ENCODE data around the gene ARRDC4.

GRCh38 chr15:97981058-97981457, 20.6 kb downstream of the ARRDC4 start:
- TF ChIP-seq, protein P1, sequence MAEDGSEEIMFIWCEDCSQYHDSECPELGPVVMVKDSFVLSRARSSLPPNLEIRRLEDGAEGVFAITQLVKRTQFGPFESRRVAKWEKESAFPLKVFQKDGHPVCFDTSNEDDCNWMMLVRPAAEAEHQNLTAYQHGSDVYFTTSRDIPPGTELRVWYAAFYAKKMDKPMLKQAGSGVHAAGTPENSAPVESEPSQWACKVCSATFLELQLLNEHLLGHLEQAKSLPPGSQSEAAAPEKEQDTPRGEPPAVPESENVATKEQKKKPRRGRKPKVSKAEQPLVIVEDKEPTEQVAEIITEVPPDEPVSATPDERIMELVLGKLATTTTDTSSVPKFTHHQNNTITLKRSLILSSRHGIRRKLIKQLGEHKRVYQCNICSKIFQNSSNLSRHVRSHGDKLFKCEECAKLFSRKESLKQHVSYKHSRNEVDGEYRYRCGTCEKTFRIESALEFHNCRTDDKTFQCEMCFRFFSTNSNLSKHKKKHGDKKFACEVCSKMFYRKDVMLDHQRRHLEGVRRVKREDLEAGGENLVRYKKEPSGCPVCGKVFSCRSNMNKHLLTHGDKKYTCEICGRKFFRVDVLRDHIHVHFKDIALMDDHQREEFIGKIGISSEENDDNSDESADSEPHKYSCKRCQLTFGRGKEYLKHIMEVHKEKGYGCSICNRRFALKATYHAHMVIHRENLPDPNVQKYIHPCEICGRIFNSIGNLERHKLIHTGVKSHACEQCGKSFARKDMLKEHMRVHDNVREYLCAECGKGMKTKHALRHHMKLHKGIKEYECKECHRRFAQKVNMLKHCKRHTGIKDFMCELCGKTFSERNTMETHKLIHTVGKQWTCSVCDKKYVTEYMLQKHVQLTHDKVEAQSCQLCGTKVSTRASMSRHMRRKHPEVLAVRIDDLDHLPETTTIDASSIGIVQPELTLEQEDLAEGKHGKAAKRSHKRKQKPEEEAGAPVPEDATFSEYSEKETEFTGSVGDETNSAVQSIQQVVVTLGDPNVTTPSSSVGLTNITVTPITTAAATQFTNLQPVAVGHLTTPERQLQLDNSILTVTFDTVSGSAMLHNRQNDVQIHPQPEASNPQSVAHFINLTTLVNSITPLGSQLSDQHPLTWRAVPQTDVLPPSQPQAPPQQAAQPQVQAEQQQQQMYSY (CRISPR knock-in tag; IDR thresholded peaks at IDR 0.05) = no peak
- TF ChIP-seq CTCF (IDR thresholded peaks at IDR 0.05) (no peak), NR2C2 (CRISPR knock-in tag; IDR thresholded peaks at IDR 0.05) (no peak), CREM (CRISPR knock-in tag; IDR thresholded peaks at IDR 0.05) (no peak), TCF7 (CRISPR knock-in tag; IDR thresholded peaks at IDR 0.05; ENCODE audit: low read depth) (no peak), ZNF416 (CRISPR knock-in tag; IDR thresholded peaks at IDR 0.05) (no peak), NR1H2 (CRISPR knock-in tag; IDR thresholded peaks at IDR 0.05) (no peak), NFE2L1 (CRISPR knock-in tag; IDR thresholded peaks at IDR 0.05) (no peak), ESRRA (CRISPR knock-in tag; IDR thresholded peaks at IDR 0.05; ENCODE audit: borderline replicate concordance) (no peak), CBFB (CRISPR knock-in tag; IDR thresholded peaks at IDR 0.05; ENCODE audit: low read depth) (no peak)
- TF ChIP-seq, protein P2, sequence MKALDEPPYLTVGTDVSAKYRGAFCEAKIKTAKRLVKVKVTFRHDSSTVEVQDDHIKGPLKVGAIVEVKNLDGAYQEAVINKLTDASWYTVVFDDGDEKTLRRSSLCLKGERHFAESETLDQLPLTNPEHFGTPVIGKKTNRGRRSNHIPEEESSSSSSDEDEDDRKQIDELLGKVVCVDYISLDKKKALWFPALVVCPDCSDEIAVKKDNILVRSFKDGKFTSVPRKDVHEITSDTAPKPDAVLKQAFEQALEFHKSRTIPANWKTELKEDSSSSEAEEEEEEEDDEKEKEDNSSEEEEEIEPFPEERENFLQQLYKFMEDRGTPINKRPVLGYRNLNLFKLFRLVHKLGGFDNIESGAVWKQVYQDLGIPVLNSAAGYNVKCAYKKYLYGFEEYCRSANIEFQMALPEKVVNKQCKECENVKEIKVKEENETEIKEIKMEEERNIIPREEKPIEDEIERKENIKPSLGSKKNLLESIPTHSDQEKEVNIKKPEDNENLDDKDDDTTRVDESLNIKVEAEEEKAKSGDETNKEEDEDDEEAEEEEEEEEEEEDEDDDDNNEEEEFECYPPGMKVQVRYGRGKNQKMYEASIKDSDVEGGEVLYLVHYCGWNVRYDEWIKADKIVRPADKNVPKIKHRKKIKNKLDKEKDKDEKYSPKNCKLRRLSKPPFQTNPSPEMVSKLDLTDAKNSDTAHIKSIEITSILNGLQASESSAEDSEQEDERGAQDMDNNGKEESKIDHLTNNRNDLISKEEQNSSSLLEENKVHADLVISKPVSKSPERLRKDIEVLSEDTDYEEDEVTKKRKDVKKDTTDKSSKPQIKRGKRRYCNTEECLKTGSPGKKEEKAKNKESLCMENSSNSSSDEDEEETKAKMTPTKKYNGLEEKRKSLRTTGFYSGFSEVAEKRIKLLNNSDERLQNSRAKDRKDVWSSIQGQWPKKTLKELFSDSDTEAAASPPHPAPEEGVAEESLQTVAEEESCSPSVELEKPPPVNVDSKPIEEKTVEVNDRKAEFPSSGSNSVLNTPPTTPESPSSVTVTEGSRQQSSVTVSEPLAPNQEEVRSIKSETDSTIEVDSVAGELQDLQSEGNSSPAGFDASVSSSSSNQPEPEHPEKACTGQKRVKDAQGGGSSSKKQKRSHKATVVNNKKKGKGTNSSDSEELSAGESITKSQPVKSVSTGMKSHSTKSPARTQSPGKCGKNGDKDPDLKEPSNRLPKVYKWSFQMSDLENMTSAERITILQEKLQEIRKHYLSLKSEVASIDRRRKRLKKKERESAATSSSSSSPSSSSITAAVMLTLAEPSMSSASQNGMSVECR (CRISPR knock-in tag; IDR thresholded peaks at IDR 0.05; ENCODE audit: borderline replicate concordance) = no peak
- TF ChIP-seq, protein P3, sequence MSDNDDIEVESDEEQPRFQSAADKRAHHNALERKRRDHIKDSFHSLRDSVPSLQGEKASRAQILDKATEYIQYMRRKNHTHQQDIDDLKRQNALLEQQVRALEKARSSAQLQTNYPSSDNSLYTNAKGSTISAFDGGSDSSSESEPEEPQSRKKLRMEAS (CRISPR knock-in tag; IDR thresholded peaks at IDR 0.05) = no peak
